Lower leg skin (tissue), 3 donors: Measurements from ENCODE around the gene LUM.

ENCODE experiments used
- CTCF ChIP-seq, 3 donors: fragments of 450-650 bp; IDR thresholded peaks; one replicate each; pipeline ENCODE4 v1.5.1; 2016; ENCODE audit warnings: antibody characterized with exemption in 3 of 3, mild to moderate bottlenecking in 3 of 3, moderate library complexity in 2 of 3
- POLR2A ChIP-seq, 2 donors: fragments of 450-650 bp; IDR thresholded peaks; one replicate each; pipeline ENCODE4 v1.6.1; 2016 to 2017; ENCODE audit warnings: antibody characterized with exemption in 2 of 2, mild to moderate bottlenecking in 1 of 2, moderate library complexity in 1 of 2

- TF ChIP-seq CTCF (IDR thresholded peaks at IDR 0.05), result no peak
- TF ChIP-seq POLR2A (IDR thresholded peaks at IDR 0.05), result no peak
These were observed 38.4 kb downstream of the LUM start for GRCh38 chr12:91072931-91073330.
